K562 (cell line): ENCODE data around the gene ZNF689. TPM values are rescaled to one million over a fixed set of nuclear protein-coding genes. Genes with fewer than 3 reads are reported as not detected.

Source experiments
- CHD7 ChIP-seq: fragments of 200-600 bp; sonication (generic); IDR thresholded peaks from one replicate; pipeline ENCODE4 v1.6.1; 2012; ENCODE audit warnings: mild to moderate bottlenecking, low read depth, low read length, inconsistent platforms
- GABPB1 ChIP-seq: sonication (generic); formaldehyde crosslinking; IDR thresholded peaks from 2 replicates; pipeline ENCODE4 v1.8.0; 2022; ENCODE audit warnings: mild to moderate bottlenecking, missing genetic modification reagents
- GATAD2B ChIP-seq: fragments of 450-650 bp; IDR thresholded peaks from 2 replicates; pipeline ENCODE4 v1.6.1; 2017; ENCODE audit warnings: mild to moderate bottlenecking, borderline replicate concordance
- PCBP2 ChIP-seq: fragments of 200-400 bp; formaldehyde crosslinking; IDR thresholded peaks from 2 replicates; pipeline ENCODE4 v1.6.1; 2018; ENCODE audit warnings: low read length, low read depth, mild to moderate bottlenecking, moderate library complexity; ENCODE audit not compliant: poor library complexity, severe bottlenecking
- TRIM28 ChIP-seq: fragments of 450-650 bp; IDR thresholded peaks from 2 replicates; pipeline ENCODE4 v1.6.1; 2017
- ZFPM2 ChIP-seq: fragments of 250-450 bp; sonication (Bioruptor Pico); IDR thresholded peaks from 2 replicates; pipeline ENCODE4 v1.5.1; 2022; ENCODE audit warnings: mild to moderate bottlenecking
- ZNF511 ChIP-seq: sonication (generic); formaldehyde crosslinking; IDR thresholded peaks from 2 replicates; pipeline ENCODE4 v1.8.0; 2022; ENCODE audit warnings: mild to moderate bottlenecking, missing genetic modification reagents
- ZNF551 ChIP-seq: fragments of 250-450 bp; sonication (Bioruptor Pico); IDR thresholded peaks from 2 replicates; pipeline ENCODE4 v1.5.0; 2021; ENCODE audit warnings: mild to moderate bottlenecking, moderate library complexity
- ZNF780A ChIP-seq: fragments of 250-450 bp; sonication (Bioruptor Pico); IDR thresholded peaks from 2 replicates; pipeline ENCODE4 v1.5.0; 2021; ENCODE audit warnings: mild to moderate bottlenecking
- polyA plus RNA-seq, 8 experiments: library from polyadenylated mRNA; depleted of rRNA in 4 of 8; stranded (reverse) in 5 of 8; unstranded in 3 of 8; fragments of >200 nt; fragmentation: Nextera tagmentation in 2 of 8; fragmentation: Illumina TruSeq in 1 of 8; extraction: Ambion mirVana in 2 of 8; extraction: Trizol in 1 of 8; gene quantifications; 2 replicates each; pipeline versions ENCODE4 v1.2.1 to v1.2.3, GENCODE V29; 2011 to 2014; ENCODE audit warnings: inconsistent platforms in 1 of 8, missing spikeins in 1 of 8
- total RNA-seq, 7 experiments: library from RNA; depleted of rRNA in 6 of 7; stranded (reverse); fragments of >200 nt in 6 of 7; fragmentation: Illumina TruSeq in 2 of 7; extraction: Trizol in 2 of 7; gene quantifications; 2 replicates each; pipeline versions ENCODE4 v1.2.1 to v1.2.3, GENCODE V29; 2011 to 2021; ENCODE audit warnings: low replicate concordance in 1 of 7
- TF ChIP-seq, protein P1 (sequence below): fragments of 250-450 bp; sonication (Bioruptor Pico); IDR thresholded peaks from 2 replicates; pipeline ENCODE4 v1.9.0; 2021; ENCODE audit warnings: mild to moderate bottlenecking, inconsistent platforms

Gene ZNF689
- total and polyA plus RNA-seq, 9 of the 15 experiments (the other 6 are each of a cell fraction or from before 2014, with no cell fraction given) = 5.4 to 15.4 (median 10.8) TPM

- TF ChIP-seq GATAD2B = no peak; the same call in 1 of the 2 replicates
- TF ChIP-seq PCBP2 = no peak
- TF ChIP-seq TRIM28 = no peak
- no peak for TF ChIP-seq CHD7
- TF ChIP-seq ZNF511 (CRISPR knock-in tag) = peak; percentile 96
- TF ChIP-seq, protein P1, sequence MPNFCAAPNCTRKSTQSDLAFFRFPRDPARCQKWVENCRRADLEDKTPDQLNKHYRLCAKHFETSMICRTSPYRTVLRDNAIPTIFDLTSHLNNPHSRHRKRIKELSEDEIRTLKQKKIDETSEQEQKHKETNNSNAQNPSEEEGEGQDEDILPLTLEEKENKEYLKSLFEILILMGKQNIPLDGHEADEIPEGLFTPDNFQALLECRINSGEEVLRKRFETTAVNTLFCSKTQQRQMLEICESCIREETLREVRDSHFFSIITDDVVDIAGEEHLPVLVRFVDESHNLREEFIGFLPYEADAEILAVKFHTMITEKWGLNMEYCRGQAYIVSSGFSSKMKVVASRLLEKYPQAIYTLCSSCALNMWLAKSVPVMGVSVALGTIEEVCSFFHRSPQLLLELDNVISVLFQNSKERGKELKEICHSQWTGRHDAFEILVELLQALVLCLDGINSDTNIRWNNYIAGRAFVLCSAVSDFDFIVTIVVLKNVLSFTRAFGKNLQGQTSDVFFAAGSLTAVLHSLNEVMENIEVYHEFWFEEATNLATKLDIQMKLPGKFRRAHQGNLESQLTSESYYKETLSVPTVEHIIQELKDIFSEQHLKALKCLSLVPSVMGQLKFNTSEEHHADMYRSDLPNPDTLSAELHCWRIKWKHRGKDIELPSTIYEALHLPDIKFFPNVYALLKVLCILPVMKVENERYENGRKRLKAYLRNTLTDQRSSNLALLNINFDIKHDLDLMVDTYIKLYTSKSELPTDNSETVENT (CRISPR knock-in tag) = no peak
- no peak for TF ChIP-seq ZNF551 (CRISPR knock-in tag)
- no peak for TF ChIP-seq ZFPM2 (CRISPR knock-in tag)
- TF ChIP-seq GABPB1 (CRISPR knock-in tag) = peak; percentile 90
- TF ChIP-seq ZNF780A (CRISPR knock-in tag) = no peak
These were observed 24.6 kb downstream of the ZNF689 start, which contains the start of gene ZNF785 (continued) for GRCh38 chr16:30585400-30586191.
